GM12873 (cell line): ENCODE measurements around the gene SLC22A4.

Source experiments
- TF ChIP-seq, protein P1 (sequence below): IDR thresholded peaks from 2 replicates; pipeline ENCODE4 v1.5.1; 2012; ENCODE audit warnings: low read depth, mild to moderate bottlenecking, moderate library complexity, low read length, control low read depth; ENCODE audit not compliant: insufficient read depth; ENCODE audit errors: missing control alignments

The SLC22A4 gene

DNA sequence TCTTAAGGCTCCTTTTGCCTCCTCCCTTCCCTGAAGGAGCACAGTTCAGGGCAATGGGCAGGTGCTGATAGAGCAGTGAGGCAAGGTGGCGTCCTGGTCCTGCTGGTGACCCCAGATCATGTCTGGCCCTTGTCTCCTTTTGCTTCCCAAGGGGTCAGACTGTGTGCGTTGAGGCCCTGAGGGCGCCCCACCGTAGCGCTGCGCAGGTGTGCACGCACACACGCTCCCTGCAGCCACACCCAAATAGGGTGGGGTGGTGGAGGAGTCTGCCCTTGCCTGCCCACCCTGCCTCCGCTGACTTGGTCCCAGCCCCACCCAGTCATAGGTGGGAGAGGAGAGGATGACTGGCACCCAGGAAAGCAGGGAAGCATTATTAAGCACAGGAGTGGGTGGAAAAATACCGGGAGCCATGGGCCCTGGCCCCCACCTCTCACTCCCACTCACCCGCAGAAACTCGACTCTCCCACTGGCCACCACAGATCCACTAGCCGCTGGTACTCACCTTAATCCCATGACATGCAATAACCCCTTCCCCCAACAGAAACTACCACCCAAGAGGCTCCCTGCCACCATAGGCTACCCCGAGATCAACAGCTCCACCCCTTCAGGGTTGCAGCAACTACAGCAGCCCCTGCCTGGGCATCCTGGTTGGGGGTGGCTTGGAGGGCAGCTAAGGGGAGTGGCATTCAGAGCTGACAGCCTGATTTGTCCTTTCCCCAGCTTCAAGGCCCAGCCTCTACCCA lies 20.0 kb upstream of the SLC22A4 start:
- TF ChIP-seq, protein P1, sequence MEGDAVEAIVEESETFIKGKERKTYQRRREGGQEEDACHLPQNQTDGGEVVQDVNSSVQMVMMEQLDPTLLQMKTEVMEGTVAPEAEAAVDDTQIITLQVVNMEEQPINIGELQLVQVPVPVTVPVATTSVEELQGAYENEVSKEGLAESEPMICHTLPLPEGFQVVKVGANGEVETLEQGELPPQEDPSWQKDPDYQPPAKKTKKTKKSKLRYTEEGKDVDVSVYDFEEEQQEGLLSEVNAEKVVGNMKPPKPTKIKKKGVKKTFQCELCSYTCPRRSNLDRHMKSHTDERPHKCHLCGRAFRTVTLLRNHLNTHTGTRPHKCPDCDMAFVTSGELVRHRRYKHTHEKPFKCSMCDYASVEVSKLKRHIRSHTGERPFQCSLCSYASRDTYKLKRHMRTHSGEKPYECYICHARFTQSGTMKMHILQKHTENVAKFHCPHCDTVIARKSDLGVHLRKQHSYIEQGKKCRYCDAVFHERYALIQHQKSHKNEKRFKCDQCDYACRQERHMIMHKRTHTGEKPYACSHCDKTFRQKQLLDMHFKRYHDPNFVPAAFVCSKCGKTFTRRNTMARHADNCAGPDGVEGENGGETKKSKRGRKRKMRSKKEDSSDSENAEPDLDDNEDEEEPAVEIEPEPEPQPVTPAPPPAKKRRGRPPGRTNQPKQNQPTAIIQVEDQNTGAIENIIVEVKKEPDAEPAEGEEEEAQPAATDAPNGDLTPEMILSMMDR = no peak

DNA sequence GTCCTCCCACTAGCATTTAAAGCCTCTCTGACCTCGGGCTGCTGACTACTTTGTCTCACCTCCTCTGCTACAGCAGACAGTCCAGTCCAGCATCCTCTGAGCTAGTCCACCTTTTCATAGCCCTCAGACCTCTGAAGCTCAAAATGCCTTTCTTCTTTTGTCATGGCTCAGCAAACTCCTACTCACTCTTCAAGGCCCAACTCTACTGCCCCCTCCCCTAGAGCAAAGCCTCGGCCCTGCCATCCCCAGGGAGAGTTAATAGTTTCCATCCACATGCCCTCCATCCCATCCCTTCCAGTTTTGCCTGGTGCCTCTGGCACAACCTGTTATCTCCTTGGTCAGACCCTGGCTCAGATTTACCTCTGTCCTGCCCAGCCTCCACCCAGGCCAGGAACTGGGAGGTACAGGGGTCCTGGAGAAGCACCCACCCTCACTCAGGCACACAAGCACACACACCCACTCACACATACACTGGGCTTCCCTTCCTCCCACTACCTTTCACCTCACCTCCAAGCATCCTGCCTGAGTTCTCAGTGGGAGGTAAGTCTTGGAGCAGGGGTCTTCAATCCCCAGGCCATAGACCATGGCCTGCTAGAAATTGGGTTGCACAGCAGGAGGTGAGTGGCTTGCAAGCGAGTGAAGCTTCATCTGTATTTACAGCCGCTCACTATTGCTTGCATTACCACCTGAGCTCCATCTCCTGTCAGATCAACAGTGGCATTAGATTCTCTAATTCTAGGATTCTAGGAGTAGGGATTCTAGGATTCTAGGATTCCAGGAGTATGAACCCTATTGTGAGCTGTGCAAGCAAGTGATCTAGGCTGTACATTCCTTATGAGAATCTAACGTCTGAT lies 18.6 kb upstream of the SLC22A4 start:
- TF ChIP-seq, protein P1 = no peak

DNA sequence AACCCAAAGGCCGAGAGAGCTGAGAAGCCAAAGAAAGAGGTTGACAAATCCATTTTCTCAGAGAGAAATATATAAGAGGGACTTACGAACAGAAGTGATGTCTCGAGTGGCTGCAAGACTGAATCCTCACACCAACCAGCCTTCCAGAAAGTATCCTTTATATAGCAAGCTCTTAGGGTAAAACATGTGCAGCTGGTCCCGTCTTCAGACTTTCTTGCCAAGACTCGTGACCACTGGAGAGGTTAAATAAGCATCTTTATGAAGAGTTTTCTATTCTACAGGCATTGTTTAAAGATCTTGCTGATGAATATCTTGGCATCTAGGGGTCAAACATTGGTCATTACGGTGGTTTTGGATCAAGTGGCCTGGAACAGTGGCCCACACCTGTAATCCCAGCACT lies 16.9 kb upstream of the SLC22A4 start:
- TF ChIP-seq, protein P1 = no peak

DNA sequence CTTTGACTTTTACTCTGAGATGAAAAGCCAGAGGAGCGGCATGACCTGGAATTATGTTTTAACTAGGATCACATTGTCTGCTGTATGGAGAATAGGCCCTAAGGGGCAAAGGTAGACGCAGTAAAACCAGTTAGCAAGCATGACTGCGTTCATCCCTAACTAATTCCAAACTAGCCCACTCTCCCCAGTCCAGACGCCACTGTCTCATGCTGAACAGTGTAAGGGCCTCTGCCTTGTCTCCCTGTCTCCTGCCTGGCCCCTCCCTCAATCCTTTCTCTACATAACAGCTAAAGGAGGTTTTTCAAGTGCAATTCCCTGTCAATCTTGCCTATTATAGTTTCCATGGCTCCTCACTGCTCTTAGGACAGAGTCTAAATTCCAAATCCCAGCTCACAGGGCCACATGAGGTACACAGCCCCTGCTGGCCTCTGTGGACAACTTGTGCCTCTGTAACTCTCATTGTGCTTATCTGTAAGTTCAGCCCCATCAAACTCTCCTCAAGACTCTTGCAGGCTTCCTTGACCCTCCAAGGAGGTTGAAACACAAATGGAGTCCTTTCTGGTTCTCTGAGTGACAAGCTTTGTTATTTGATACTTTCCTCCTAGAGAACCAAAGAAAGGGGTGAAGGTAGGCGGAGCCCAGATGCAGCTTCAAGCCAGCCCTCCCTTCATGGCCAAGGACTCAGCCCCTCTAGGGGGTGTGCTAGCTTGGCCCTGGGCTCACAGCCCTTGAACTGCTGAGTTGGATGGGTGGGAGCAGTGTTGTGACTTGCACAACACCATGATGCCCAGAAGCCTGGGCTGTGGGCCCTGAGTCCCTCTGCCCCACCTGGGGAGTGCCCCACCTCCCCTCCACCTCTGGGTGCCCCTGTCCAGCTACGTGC lies 16.0 kb upstream of the SLC22A4 start:
- TF ChIP-seq, protein P1 = no peak

DNA sequence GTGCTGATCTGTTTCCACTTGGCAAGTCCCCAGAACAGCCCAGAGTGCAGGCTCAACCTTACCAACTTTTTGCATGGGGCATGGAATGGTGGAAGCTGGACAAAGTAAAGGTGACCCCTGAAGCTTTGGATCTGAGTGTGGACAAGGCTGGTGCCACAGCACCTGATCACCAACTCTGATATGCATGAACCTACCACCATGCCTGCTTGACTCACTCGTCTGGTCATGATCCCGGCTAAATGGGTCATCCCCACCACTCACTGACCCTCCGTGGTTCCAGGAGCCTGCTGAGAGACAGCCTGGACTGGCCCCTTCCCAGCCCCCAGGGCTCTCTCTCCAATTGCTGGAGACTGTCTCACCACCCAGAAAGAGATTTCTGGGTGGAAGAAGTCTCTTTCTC lies 14.4 kb upstream of the SLC22A4 start:
- TF ChIP-seq, protein P1 = no peak

DNA sequence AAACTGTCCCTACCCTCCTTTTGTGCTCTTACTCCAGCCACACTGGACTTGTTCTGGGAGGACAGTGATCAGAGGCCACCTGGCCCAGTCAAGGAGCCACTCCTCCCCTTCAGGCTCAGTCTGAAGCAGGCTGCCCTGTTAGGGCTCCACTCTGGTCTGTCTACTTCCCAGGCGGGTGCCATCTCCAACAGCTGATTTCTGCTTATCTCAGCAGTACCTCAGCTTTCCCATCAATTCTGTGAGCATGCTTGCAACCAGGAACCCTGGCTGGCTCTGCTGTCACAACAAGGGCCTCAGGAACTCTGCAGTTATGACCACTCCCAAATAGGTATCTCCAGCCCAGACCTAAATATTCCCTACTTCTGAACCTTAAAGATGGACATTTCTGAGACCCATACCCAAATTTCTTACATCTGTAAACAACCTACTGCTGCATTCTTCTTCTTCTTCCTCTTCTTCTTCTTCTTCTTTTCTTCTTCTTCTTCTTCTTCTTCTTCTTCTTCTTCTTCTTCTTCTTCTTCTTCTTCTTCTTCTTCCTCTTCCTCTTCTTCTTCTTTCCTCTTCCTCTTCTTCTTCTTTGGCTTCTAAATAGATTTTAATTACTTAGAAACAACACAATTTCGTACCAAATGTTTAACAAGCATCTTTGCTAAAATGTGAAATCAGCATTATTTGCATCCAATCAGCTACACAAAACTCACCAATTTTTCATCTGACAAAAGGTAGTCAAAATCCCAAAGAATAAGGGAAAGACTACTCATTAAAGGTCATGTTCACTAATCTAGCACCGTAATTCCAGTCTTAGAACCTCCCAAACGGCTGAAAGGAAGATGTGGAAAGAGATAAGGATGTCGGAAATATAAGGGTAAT lies 13.6 kb upstream of the SLC22A4 start:
- TF ChIP-seq, protein P1 = no peak
